AG10803 (cell line): ENCODE data around the gene ZRANB2.

Experiments used
- DNase-seq: peaks from one replicate; pipeline ENCODE4 v3.0.0; 2010; ENCODE audit warnings: low read depth
- H3K4me3 ChIP-seq: 2 replicates; pipeline ENCODE4 v1.5.1; 2011; ENCODE audit warnings: mild to moderate bottlenecking, low read length, control low read depth
- CTCF ChIP-seq: conservative IDR thresholded peaks from 2 replicates; pipeline ENCODE4 v1.5.1; 2011; ENCODE audit warnings: mild to moderate bottlenecking, low read length, control low read depth, inconsistent platforms

The ZRANB2 gene

GRCh38 chr1:71049951-71050598, 30.8 kb downstream of the ZRANB2 start:
- peak; percentile 72 for DNase-seq
- TF ChIP-seq CTCF, result peak; percentile 91
- H3K4me3 ChIP-seq, result no peak overlapping the region

- peak; percentile 36 for DNase-seq
- H3K4me3 ChIP-seq, result peak within 1 kb of the TSS; percentile 70
- TF ChIP-seq CTCF, result no peak
These were observed 32.9 kb downstream of the ZRANB2 start, which contains the start of gene PTGER3 for GRCh38 chr1:71047635-71048607. Gene PTGER3, minus strand, starts transcription at chr1:71047816. Its CDS starts 239 bp downstream, at chr1:71047577.

- H3K4me3 ChIP-seq, result peak overlapping the region; percentile 70
- no peak for DNase-seq
These were observed 33.8 kb downstream of the ZRANB2 start for GRCh38 chr1:71046891-71047634.

GRCh38 chr1:71045463-71046028, 35.3 kb downstream of the ZRANB2 start:
- DNase-seq, result no peak
- TF ChIP-seq CTCF, result no peak
- peak overlapping the region; percentile 18 for H3K4me3 ChIP-seq

More at GRCh38 chr1:71046891-71047634, 33.8 kb downstream of the ZRANB2 start:
- TF ChIP-seq CTCF, result no peak

- no peak for DNase-seq
- no peak overlapping the region for H3K4me3 ChIP-seq
- TF ChIP-seq CTCF, result no peak
These were observed 36.0 kb downstream of the ZRANB2 start for GRCh38 chr1:71044833-71045232.

- H3K4me3 ChIP-seq, result no peak overlapping the region
- no peak for TF ChIP-seq CTCF
- DNase-seq, result no peak
These were observed 37.8 kb downstream of the ZRANB2 start for GRCh38 chr1:71043065-71043464.
